Tibial nerve (tissue), 4 donors: ENCODE measurements around the gene SHOX.

ENCODE experiments used
- EP300 ChIP-seq, 2 donors: sonication (generic); formaldehyde crosslinking; IDR thresholded peaks; one replicate each; pipeline ENCODE4 v1.6.1; 2017; ENCODE audit warnings: antibody characterized with exemption in 2 of 2, mild to moderate bottlenecking in 1 of 2
- POLR2A ChIP-seq, 2 donors: fragments of 450-650 bp; IDR thresholded peaks; one replicate each; pipeline ENCODE4 v1.6.1; 2017; ENCODE audit warnings: antibody characterized with exemption in 2 of 2, mild to moderate bottlenecking in 2 of 2, moderate library complexity in 2 of 2
- TF ChIP-seq, protein P1 (sequence below), 5 experiments: fragments of 200-600 bp in 3 of 5; fragments of 450-650 bp in 2 of 5; sonication (generic) in 3 of 5; IDR thresholded peaks; one replicate each; pipeline ENCODE4 v1.5.1; 2016 to 2019; ENCODE audit warnings: antibody characterized with exemption in 5 of 5, mild to moderate bottlenecking in 3 of 5, moderate library complexity in 2 of 5

GRCh38 chrX:617401-617800, 13.2 kb upstream of the SHOX start:
- TF ChIP-seq, protein P1, sequence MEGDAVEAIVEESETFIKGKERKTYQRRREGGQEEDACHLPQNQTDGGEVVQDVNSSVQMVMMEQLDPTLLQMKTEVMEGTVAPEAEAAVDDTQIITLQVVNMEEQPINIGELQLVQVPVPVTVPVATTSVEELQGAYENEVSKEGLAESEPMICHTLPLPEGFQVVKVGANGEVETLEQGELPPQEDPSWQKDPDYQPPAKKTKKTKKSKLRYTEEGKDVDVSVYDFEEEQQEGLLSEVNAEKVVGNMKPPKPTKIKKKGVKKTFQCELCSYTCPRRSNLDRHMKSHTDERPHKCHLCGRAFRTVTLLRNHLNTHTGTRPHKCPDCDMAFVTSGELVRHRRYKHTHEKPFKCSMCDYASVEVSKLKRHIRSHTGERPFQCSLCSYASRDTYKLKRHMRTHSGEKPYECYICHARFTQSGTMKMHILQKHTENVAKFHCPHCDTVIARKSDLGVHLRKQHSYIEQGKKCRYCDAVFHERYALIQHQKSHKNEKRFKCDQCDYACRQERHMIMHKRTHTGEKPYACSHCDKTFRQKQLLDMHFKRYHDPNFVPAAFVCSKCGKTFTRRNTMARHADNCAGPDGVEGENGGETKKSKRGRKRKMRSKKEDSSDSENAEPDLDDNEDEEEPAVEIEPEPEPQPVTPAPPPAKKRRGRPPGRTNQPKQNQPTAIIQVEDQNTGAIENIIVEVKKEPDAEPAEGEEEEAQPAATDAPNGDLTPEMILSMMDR (IDR thresholded peaks at IDR 0.05): no peak
- TF ChIP-seq POLR2A (IDR thresholded peaks at IDR 0.05): no peak
- no peak for TF ChIP-seq EP300 (IDR thresholded peaks at IDR 0.05)
